HG02973 (cell line): ENCODE results near the gene FPR2.
"Not testable (repeated sequence)": the region's sequence is repeated elsewhere in the genome, so short reads cannot be mapped to it uniquely, and the experiment has no call there.

Experiments
- ATAC-seq: cut with Tn5 transposase; IDR thresholded peaks from one replicate; pipeline ENCODE4 v1.9.1; 2021; ENCODE audit warnings: moderate library complexity; ENCODE audit not compliant: unreplicated experiment

The FPR2 gene

GRCh38 chr19:51739466-51740213 lies 21.3 kb upstream of the FPR2 start:
- ATAC-seq = no peak

- no peak for ATAC-seq
These were observed 20.6 kb upstream of the FPR2 start for GRCh38 chr19:51740356-51740755.

- no peak for ATAC-seq
These were observed 18.2 kb upstream of the FPR2 start for GRCh38 chr19:51742789-51743188.

GRCh38 chr19:51743405-51743804 lies 17.6 kb upstream of the FPR2 start:
- ATAC-seq = no peak

GRCh38 chr19:51746731-51747130 lies 14.2 kb upstream of the FPR2 start:
- no peak for ATAC-seq

GRCh38 chr19:51749979-51750378 lies 11.0 kb upstream of the FPR2 start:
- no peak for ATAC-seq

GRCh38 chr19:51750400-51751094 lies 10.4 kb upstream of the FPR2 start:
- ATAC-seq = no peak

GRCh38 chr19:51751655-51752054 lies 9.3 kb upstream of the FPR2 start, which contains the start of gene FPR1:
Gene FPR1, minus strand, starts transcription at chr19:51751878. Its CDS starts 4,884 bp downstream, at chr19:51746994.
- ATAC-seq = no peak

GRCh38 chr19:51754109-51754508 lies 6.9 kb upstream of the FPR2 start:
- ATAC-seq = no peak

GRCh38 chr19:51754770-51755169 lies 6.2 kb upstream of the FPR2 start:
- ATAC-seq = no peak

GRCh38 chr19:51755571-51755970 lies 5.4 kb upstream of the FPR2 start:
- no peak for ATAC-seq

GRCh38 chr19:51761696-51762095 lies 716 bp downstream of the FPR2 start:
- no peak for ATAC-seq

- no peak for ATAC-seq
These were observed 4.1 kb downstream of the FPR2 start for GRCh38 chr19:51765086-51765485.

- no peak for ATAC-seq
These were observed 5.5 kb downstream of the FPR2 start for GRCh38 chr19:51766461-51766860.

- ATAC-seq = no peak
These were observed 10.6 kb downstream of the FPR2 start for GRCh38 chr19:51771376-51772130.

- no peak for ATAC-seq
These were observed 12.0 kb downstream of the FPR2 start for GRCh38 chr19:51772977-51773376.

- not testable (repeated sequence) for ATAC-seq
These were observed 15.6 kb downstream of the FPR2 start for GRCh38 chr19:51776561-51776960.

- no peak for ATAC-seq
These were observed 16.8 kb downstream of the FPR2 start for GRCh38 chr19:51777570-51778462.

- ATAC-seq = no peak
These were observed 18.2 kb downstream of the FPR2 start for GRCh38 chr19:51779181-51779580.

GRCh38 chr19:51779703-51780102 lies 18.7 kb downstream of the FPR2 start:
- no peak for ATAC-seq

- ATAC-seq = no peak
These were observed 19.3 kb downstream of the FPR2 start for GRCh38 chr19:51780270-51780669.
